GM18907 (cell line): Measurements from ENCODE around the gene ODF4.
"Not testable (repeated sequence)": the region's sequence is repeated elsewhere in the genome, so short reads cannot be mapped to it uniquely, and the experiment has no call there.

Source experiments
- ATAC-seq: cut with Tn5 transposase; IDR thresholded peaks from one replicate; pipeline ENCODE4 v1.9.1; 2021; ENCODE audit warnings: mild to moderate bottlenecking, moderate library complexity; ENCODE audit not compliant: unreplicated experiment

Gene ODF4

DNA sequence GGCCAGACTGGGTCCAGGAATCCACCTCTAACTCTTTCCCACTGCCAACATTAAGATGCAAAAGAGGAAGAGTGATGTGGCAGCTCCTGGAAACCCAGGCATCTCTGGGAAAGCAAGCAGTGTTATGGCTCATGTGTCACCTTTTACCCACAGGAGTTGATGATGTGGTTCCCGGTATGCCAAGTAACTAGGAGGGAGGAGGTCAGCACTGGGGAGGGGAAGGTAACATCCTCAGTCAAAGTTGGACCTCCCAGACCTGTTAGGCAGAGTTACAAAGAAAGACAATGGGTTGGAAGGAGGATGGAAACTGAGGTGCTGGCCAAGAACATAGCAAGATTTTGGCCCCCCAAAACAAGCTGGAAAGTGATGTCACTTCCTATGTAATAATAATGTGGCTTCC, 25.5 kb downstream of the ODF4 start:
- no peak for ATAC-seq

DNA sequence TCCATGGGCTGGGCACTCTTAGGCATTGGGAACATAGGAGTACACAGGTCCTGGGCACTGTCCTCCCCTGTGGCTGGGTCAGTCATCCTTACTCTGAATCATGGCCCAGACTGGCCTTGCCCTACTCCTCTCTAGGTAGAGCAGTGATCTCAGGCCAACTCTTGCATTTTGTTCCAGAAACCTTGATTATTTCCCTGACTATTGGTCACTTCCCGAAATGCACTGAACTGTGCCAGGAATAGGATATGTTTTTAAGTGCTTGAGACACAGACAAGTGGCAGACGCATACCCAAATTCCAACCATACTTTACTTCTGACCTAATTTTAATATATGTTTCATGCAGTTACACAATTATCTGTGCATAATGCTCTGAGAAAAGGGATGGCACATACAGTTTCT, 26.6 kb downstream of the ODF4 start:
- ATAC-seq, result no peak

DNA sequence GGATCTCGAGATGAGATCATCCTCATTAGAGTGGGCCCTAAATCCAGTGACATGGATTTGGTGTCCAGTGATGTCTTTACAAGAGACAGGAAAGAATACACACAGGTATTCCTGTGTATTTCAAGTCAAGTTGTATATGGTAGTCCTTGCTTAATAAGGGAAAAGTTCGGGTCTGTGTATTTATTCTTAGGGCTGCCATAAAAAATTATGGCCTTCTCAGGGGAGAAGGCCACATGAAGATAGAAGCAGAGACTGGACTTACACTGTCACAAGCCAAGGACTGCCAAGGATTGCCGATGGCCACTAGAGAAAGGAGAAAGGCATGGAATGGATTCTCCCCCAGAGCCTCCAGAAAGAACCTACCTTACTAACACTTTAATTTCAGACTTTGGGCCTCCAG, 28.6 kb downstream of the ODF4 start:
- no peak for ATAC-seq

DNA sequence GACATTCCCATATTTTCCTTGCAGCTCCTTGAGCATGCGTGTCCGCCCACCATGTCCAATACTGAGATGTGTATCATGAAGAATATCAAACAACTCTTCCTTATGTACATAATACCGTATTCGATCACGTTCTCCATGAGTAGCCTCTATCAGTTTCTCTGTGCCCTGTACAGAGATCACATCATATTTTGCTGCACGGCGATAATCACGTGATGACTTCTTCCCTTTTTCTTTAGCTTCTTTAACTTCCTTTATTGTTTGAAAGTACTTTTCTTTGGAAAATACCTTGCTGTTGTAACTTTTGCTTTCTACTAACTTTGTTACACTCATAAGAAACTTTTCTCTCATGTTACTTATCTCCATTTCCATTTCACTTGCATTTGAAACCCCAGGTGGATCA, 30.3 kb downstream of the ODF4 start:
- ATAC-seq, result no peak

DNA sequence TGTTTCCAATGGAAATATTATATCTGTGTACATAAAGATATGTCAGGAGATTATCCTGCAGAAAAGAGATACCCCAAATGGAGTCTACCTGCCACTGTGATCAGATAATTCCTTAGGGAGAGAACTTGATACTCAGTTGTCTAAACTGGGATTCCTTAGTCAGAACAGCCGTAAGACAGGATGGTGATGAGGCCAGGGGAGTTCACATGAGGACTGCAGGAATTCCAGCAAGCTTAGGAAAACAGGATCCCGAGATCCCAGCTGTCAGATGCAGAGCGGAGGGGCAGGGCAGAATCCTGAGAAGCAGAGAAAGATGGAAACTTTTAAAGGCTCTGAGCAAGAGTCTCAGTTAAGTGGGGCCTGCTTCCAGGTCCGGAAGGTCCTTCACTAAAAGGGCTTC, 32.1 kb downstream of the ODF4 start:
- no peak for ATAC-seq

DNA sequence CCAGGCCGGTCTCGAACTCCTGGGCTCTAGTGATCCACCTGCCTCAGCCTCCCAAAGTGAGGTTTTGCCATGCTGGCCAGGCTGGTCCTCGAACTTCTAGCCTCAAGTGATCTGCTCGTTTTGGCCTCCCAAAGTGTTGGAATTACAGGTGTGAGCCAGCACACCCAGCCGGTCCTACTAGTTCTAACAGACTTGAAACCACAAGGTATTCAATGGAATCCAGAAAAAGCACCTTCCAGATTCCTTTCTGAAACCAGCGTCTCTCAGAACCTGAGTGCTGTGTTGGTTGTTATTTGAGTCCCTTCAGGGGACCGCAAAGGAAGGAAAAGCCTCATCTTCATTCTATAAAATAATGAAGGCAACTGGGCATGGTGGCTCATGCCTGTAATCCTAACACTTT, 32.8 kb downstream of the ODF4 start:
- ATAC-seq, result no peak

DNA sequence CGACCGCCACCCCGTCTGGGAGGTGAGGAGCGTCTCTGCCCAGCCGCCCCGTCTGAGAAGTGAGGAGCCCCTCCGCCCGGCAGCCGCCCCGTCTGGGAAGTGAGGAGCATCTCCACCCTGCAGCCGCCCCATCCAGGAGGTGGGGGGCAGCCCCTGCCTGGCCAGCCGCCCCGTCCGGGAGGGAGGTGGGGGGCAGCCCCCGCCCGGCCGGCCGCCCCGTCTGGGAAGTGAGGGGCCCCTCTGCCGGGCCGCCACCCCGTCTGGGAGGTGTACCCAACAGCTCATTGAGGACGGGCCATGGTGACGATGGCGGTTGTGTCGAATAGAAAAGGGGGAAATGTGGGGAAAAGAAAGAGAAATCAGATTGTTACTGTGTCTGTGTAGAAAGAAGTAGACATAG, 34.2 kb downstream of the ODF4 start:
- ATAC-seq, result not testable (repeated sequence)

DNA sequence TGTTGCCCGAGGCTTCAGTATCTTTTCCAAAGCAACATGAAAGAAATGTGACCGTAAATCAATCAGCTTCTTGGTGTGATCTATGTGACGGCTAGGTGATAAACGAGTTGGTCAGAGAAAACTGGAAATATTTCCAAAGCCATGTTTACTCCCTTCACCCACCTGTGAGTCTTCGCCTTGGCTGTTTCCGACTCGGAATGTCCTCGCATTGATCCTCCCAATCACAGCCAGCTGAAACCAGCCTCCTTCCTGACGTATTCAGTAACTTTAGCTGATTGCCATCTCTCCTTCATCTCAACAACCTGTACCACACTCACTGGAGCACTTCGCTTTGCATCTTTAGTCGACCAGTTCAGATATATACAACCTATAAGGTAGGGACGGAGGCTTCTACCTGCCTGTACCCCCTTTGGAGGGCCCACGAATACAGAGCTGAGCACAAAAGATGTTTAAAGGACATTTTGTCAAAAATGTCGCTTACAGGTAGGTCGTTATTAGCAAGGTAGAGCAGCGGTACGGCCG, 36.2 kb downstream of the ODF4 start:
- no peak for ATAC-seq

DNA sequence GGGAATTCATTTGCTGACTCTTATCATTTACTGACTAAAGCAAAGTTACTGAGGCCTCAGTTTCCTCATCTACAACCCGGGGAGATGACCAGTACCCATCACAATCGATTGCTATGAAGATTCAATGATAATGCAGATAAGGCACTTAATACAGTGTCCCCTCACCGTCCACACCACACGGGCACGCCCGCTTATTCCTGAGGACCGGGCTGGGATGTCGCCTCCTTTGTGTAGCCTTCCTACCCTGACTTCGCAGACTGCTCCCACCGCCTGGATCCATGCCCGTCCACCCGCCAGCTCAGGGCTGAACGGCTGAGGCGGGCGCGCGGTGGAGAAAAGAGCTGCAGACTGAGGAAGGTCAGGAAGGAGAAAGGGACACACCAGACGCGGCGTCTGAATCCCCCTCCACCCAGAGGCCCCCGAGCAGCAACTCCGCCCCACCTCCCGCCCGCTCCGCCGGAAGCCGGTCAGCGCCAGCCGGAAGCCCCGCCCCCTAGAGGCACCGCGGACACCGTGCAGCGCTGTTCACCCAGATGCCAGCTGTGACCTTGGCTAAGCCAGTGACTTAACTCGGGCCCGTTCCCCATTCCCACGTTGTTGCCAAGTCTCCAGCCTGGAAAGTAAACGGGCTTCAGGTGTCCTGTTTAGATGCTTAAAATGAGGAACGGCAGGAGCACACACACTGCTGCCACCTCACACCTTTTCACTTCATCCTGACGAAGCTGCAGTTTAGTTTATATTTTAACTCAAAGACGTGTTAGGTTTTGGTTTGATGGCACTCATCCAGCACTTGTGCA, 36.8 kb downstream of the ODF4 start, which contains the start of gene KRABD2:
Gene KRABD2 (minus strand): TSS at position 434 of the 797 bp plus-strand sequence.
- ATAC-seq, result peak; percentile 85

DNA sequence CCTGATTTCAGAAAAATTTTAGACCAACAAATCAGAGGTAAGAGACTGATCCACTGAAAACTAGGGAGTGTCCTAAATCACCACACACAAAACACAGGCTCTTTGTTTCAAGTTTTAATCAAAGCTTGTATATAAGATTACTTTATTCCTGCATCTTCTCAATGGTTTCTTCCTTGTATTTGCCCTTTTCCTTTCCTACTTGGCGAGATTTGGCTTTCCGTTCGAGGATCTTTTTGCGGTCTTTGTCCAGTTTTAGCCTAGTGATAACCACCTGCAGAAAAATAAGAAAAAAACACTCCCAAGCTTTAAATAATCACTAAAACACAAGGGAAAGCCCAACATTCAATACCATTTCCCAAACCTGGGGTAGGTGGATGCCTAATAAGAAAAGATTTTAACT, 37.8 kb downstream of the ODF4 start:
- no peak for ATAC-seq

DNA sequence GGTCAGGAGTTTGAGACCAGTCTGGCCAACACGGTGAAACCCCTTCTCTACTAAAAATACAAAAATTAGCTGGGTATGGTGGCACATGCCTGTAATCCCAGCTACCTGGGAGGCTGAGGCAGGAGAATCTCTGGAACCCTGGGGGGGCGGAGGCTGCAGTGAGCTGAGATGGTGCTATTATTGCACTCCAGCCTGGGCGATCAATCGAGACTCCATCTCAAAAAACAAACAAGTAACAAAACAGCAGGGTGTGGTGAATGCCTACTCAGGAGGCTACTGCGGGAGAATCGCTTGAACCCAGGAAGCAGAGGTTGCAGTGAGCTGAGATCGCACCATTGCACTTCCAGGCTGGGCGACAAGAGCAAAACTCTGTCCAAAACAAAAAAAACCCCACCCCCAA, 38.5 kb downstream of the ODF4 start:
- not testable (repeated sequence) for ATAC-seq

DNA sequence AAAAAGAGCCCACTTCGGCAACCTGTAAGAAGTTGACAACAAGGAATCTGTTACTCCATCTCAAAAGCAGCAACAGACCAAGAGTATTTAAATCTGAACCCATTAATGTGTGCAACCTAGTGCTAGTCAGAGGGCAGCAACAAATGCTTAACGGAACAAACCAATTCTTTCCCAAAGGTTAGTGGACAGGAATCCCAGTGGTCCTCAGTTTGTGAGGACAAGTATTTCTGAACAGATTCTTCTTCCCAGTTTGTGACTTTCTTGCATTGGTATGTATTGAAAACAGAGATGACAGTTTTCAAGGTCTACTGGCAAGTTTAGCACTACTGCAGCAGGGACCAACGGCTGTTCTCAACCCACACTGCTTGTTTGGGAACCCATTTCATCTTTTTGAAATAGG, 40.4 kb downstream of the ODF4 start:
- no peak for ATAC-seq

DNA sequence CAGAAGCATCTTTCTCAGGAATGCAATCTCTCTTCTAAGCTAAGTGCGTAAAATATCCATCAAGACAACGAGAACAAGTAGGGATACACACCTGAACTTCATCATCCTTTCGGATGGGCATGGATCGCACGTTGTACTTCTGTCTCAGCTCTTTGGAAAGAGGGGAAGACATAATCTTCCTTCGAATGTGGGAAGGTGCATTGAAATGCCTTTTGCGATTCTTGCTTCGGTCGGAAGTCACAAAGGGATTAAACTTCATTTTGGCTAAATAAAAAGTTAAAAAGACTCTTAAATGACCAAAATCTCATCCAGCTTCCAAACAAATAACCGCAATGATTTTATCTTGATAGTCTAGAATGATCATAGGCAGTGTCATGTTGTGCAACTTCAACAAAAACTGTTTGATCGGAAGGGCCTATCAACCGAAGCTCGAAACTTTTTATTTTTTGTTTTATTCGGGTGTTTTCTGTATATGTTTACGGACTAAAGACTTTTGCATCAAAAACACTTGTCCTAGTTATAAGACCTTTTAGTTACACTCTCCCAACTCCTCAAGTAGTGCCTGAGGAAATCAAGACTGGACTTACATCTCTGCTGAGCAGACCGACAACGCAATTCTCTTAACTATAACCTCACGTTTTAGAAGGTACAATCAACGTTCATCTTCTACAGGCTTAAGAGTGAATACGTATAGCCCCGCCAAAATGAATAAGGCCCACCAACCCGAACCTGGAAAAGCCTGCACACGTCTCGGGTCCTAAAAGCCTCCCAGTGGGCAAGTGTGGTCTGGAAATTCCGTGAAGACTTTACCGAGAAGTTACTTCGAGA, 42.6 kb downstream of the ODF4 start:
- ATAC-seq, result no peak

DNA sequence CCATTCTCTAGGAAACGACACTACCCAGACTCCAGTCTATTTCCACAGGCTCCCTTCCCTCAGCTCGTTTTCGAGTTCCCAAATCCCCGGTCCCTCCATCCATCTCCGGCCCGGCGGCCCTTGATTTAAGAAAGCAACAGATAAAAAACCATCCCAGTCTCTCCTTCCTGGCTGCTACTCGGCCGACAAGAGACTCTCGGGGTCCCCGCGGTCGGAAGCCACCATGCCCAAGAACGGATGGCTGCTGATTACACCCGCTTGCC, 43.2 kb downstream of the ODF4 start:
- ATAC-seq, result no peak

DNA sequence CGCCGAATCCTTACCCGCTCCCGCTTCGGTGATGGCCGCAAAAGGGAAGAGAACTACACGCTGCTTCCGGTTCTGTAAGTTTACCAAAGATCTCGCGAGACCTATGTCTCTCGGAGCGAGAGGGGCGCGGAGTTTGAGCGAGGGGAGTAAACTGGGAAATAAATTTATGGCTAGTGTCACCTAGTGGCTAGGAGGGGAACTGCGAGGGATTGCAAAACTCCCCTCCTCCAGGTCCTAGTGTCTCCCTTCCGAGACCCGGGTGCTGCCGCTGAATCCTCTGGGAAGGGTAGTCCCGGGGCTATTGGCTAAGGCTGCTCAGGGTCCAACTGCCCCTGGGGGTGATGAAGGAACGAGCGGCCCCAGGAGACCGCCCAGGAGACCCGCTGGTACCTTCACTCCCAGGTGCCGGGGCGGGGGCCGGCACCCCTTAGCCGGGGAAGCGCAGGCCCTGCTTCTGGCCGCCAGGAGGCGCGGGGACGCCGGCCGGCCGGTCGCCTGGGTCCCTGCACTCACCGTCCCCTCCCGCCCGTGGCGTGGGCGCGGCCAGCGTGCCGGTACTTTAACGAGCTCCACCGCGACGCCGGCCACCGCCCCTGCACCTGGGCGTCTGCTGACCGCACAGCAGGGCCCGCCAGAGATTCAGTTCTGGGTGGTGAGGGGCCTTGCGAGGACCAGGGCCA, 43.6 kb downstream of the ODF4 start, which contains the start of gene RPL26:
Gene RPL26 (minus strand): TSS at position 51 of the 680 bp plus-strand sequence. CDS start 883 bp downstream, outside the sequence.
- peak; percentile 90 for ATAC-seq

DNA sequence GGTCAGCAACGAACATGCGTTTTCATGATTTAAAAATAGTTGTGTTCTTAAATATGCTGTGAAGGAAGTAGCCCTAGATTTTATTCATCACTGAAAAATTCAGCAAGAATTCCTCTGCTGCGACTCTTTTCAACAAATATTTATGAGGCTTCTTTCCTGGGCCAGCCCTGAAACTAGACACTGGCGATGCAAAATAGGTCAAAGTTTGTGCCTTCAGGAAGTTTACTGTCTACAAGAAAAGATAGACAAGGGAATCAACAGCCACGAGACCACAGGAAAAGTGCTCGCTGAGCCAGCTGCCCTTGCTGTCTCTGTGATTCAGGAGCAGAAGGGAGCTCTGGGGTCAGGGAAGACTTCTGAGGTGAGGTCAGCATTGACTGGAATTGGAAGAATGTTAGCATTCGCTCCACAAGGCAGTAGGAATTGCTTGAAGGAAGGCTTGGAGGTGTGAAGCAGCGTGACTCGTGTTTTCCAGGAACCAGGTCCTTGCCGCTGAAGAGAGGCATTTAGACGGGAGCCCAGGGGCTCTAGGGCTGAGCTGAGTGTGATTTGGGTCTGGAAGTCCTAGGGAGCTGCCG, 45.2 kb downstream of the ODF4 start:
- ATAC-seq, result no peak

DNA sequence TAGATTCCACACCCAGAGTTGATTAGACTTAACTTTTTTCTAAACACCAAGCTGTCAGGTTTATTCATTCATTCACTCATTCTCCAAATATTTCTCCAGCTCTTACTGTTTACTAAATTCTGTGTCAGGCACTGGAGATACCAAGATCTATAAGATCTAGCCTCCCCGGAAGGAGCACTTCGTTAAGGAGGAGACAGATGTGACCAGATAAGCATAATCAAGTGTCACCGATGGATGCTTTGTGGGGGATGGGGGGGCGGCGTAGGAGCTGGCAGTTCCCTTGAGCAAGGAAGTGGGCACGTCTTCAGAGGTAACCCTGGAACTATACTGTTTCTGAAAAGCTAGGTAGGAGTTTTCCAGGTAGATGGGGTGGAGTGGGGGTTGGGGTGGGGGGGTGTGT, 47.2 kb downstream of the ODF4 start:
- no peak for ATAC-seq

DNA sequence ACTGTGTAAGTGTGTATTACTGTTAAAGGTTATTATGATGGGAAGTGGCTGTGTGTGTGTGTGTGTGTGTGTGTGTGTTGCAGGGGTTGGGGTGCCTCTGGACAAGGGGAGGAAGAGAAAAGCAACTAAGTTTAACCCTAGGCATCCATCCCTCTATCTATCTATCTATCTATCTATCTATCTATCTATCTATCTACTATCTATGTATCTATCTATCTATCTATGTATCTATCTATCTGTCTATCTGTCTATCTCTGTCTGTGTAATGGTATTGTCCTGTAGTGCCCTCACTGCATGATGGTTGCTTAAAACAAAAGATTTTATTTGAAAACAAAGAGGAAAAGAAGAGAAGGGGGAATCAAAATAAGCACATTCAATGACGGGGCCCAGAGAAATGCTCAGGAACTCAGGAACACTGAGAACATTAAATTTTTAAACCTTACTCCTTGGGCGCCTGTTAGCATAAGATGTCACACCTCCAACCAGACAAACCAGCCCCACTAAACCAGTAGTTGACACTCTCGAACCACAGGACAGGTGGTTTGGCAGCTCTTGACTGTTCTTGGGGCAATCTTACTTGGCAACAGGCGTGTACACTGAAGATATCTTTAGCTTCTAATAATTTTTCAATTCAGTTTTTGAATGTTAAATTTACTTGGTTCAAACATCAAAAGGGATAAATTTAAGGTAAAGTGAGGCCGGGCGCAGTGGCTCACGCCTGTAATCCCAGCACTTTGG, 48.4 kb downstream of the ODF4 start:
- ATAC-seq, result no peak

DNA sequence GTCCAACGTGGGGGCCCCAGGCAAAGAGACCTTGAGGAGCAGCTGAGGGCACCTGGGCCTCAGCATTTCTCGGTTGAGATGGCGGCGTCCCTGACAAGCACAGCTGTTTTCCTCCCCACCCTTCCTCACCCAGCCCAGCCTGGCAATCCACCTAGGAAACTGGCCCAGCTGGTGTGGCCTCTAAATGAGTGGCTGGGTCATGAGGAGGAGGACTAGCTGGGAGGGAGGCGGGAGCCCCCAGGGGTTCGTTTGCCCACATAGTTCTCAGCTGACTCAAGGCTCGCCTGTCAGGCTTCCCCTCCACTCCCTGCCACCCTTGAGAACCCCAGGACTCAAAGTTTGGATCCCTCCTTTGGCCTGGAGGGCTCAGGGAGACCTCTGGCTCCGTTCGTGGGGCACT, 52.1 kb downstream of the ODF4 start:
- ATAC-seq, result no peak

DNA sequence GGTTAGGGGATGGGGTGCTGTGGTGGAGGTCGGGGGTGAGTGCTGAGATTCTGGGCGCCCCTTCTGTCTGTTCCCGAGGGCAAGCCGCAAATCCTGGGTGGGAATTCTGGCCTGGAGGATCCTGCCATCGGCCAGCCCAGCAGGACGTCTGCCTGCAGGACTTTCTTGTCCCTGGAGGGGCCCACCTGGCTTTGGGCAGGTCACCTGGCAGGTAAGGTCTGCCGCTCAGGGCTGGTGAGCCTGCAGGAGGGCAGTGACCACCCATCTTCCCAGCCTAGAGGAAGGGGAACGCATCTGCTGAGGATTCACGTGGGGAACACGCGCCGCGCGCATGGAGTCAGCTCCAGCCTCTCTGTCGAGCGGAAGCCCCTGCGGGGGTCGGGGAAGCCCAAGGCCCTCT, 52.6 kb downstream of the ODF4 start:
- no peak for ATAC-seq
